HG03442 (cell line): ENCODE measurements around the gene SLC39A7.

ENCODE experiments used
- ATAC-seq: cut with Tn5 transposase; IDR thresholded peaks from one replicate; pipeline ENCODE4 v1.9.1; 2021; ENCODE audit warnings: mild to moderate bottlenecking, moderate library complexity; ENCODE audit not compliant: unreplicated experiment

Gene SLC39A7

DNA sequence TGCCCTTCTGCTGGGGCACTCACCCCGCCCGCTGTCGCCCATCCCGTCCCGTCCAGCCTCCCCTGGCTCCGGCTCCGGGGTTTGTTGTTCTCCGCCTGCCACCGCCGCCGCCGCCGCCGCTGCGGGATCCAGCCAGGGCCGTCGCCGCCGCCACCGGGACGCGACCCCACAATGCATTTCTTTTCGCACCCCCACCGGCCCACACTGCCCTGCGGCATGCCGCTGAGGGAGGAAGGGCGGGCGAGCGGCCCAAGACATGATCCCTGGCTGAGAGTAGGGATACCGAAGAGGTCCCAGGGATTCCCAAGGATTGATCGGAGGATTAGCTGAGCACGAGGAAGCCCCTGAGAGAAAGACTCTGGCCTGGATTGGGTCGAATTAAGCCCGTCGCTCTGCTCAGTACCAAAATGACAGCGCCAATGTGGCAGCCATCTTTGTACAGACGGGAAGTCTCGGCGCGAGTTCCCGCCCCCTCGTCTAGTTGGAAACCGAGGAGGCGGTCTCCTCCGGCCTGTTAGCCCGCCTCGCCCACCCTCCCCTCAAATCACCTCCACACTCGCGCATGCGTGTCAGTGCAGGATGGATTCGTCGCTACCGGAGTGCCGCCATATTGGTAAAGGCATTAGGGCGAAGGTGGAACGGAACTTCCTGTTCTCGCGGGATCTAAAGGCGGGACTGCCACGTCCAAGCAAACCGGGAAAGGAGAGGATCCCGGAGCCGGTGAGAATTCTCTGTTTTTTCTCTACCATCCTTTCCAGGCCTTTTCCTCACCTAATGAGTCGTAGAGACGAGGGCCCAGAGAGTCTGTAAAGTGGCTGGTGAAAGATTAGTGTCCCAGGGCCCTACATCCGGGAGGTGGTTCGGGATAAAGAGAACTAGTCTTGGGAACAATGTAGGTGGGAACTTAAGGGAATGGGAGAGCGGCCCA lies at the start of gene SLC39A7, which contains the start of gene RXRB:
SLC39A7 (plus strand) TSS at position 649 of the 928 bp plus-strand sequence. CDS start 379 bp downstream, outside the sequence.
RXRB (minus strand) TSS at position 447 of the 928 bp plus-strand sequence; CDS start at position 258, 189 bp downstream.
- ATAC-seq = peak; percentile 46

- no peak for ATAC-seq
These were observed 49.6 kb upstream of the SLC39A7 start for GRCh38 chr6:33151050-33151449.

DNA sequence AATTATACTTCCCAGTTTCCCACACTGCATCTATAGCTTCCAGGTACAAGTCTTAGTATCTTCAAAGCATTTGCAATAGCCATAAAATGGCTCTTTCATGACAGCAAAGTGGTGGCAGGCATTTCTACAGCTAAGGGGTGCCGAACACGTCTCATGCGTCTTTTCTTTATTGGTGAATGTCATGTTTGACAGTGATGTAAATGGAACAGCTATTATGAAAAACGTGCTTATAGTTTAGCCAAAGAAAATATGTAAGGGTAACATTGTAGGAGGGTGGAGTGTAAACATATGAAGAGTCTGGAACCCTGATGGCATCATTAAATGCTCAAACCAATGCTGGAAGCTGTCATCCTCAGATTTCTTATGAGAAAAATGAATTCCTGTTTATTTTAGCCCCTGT lies 46.3 kb upstream of the SLC39A7 start:
- ATAC-seq = no peak

- ATAC-seq = no peak
These were observed 44.1 kb upstream of the SLC39A7 start for GRCh38 chr6:33156561-33156960.

- no peak for ATAC-seq
These were observed 43.7 kb upstream of the SLC39A7 start for GRCh38 chr6:33156964-33157363.

GRCh38 chr6:33160096-33160495 lies 40.6 kb upstream of the SLC39A7 start:
- no peak for ATAC-seq

GRCh38 chr6:33160728-33161344 lies 39.8 kb upstream of the SLC39A7 start:
- ATAC-seq = no peak

GRCh38 chr6:33161354-33162331 lies 39.0 kb upstream of the SLC39A7 start:
- ATAC-seq = no peak

DNA sequence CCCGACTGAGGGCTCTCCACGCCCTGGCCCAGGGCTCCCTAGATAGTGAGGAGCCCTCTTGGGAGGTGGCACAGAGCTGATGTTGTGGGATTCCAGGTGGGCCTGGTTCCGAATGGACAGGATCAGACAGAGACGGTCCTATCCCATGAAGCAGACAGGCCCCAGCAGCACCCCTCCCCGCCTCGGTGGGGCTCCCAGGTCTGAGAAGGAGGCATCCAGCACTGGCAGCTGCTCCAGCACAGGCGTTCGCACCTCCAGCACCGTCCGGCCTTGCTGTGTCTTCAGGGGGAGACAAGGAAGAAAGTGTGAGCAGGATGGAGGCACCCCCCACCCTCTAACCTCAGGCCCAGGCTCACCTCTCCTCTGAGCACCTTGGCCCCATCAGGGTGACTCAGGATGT lies 37.1 kb upstream of the SLC39A7 start:
- no peak for ATAC-seq

DNA sequence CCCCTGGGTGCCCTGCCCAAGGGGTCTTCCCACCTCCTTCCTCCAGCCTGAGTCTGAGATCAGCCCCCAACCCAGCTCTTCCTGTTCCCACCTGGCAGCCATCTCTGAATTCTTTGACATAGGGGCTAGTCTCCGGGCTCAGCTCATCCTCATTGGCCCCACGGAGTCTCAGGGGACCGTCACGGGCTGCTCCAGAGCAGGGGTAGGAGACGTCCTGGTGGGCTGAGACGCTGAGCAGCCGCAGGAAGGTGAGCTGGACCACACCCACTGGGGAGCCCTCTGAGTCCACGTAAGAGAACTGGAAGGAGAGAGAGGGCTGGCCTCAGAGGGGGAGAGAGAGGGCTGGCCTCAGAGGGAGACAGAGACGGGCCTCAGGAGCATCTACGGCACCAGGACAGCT lies 36.5 kb upstream of the SLC39A7 start:
- ATAC-seq = no peak

DNA sequence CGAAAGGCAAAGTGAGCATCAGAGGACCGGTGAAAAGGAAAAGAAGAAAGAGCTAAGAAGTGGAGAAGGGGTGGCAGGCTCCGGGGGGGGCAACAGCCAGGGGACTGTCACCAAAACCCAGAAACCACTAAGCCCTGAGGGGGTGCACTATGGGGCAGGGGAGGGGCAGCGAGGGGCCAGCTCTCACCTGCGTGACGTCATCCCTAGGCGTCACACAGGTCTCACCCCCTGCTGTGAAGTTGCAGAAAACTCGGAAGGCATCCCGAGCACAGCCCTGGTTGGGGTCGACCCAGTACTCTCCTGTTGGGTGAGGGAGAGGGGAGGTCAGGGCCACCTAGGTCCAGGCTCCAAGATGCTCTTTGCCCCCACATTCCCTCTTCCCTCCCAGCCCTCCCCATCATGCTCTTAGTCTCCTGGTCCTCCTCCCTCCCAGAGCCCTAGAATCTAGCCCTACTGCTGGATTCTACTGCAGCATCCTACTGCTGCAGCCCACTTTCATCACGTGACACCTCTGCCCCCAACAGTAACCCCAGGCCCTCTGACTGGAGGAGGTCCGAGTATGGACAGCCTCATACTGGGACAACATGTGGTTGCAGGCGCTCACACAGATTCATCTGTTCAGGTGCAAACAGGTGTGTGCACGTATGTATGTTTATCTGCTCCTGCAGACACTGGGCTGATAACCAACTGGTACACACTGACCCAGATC lies 35.8 kb upstream of the SLC39A7 start:
- no peak for ATAC-seq

DNA sequence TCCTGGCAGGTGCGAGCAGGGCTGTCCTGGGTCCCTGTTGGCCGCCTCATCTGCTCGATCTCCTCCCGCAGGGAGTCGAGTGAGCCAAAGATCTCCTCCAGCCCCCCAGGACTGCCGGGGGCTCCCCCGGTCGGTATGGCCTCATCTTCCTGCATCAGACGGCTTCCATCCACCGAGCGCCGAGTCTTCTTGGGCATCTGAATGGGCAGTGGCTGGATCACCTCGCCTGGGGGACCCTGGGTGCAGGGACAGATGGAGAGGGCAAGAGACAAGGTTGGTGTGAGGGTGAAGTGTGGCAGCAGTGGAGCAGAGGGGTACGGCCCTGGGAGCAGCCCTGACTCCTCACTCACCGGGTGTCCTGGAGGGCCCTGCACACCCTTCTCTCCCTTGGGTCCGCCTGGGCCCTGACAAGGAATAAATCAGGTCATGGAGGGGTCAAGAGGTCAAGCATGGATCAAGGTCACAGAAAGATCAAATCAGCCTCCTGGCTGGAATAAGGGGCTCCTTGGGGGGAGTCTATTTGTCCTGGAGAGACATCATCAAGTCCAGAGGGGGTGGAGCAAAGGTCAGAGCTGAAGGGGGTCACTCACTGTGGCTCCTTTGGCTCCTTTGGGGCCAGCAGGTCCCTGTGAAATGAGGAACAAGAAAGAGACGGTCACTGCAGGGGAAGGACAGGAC lies 34.9 kb upstream of the SLC39A7 start:
- ATAC-seq = no peak

DNA sequence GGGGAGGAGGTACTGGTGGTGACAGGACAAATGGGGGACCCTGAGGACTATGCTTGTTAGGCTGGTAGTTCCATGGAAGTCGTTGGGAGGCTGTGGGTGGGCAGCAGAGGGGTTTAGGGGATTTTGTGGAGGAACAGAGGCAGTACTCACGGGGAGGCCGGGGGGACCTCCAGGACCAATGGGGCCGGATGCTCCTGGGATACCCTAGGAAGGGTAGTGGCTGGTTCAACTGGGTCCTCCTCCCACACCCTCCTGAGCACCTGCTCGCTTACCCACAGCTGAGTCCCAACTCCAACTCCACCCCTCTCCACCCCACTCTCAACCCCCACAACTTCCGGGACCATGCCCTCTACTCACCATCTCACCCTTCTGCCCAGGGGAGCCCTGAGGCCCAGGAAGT lies 34.3 kb upstream of the SLC39A7 start:
- no peak for ATAC-seq

DNA sequence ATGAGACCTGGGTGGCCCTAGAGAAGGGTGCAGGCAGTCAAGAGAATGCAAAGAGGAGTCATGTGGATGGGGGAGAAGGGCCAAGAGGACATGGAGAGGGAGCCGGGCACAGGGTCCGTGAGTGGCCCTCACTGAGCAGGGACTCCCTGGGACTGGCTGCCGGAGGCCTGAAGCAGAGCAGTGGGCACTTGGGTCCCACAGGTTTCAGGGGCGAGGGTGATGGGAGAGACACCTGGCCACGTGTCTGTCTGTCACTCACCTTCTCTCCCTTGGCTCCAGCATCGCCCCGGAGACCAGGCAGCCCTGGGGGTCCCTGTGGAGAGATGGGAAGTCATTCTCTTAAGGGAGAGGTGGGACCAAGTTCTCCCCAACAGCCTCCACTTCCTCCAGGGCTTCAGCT lies 33.9 kb upstream of the SLC39A7 start:
- ATAC-seq = no peak

- no peak for ATAC-seq
These were observed 33.0 kb upstream of the SLC39A7 start for GRCh38 chr6:33167374-33168283.

- ATAC-seq = no peak
These were observed 32.4 kb upstream of the SLC39A7 start for GRCh38 chr6:33168284-33168601.

DNA sequence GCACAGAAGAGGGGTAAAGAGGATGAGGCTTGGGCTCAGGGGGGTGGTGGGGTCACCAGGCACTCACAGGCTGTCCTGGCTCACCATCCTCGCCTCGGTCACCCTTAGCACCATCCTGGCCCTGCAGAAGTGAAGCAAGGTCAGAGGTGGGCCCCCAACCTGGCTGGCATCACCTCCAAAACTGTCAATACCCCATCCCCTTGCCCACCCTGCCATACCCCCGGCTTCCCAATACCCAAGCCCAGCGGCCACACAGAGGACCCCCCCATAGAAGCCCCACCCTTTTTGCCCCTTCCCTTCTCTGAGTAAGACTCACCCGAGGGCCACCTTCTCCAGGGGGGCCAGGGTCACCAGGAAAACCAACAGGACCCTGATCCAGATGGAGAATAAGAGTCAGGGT lies 32.0 kb upstream of the SLC39A7 start:
- no peak for ATAC-seq

DNA sequence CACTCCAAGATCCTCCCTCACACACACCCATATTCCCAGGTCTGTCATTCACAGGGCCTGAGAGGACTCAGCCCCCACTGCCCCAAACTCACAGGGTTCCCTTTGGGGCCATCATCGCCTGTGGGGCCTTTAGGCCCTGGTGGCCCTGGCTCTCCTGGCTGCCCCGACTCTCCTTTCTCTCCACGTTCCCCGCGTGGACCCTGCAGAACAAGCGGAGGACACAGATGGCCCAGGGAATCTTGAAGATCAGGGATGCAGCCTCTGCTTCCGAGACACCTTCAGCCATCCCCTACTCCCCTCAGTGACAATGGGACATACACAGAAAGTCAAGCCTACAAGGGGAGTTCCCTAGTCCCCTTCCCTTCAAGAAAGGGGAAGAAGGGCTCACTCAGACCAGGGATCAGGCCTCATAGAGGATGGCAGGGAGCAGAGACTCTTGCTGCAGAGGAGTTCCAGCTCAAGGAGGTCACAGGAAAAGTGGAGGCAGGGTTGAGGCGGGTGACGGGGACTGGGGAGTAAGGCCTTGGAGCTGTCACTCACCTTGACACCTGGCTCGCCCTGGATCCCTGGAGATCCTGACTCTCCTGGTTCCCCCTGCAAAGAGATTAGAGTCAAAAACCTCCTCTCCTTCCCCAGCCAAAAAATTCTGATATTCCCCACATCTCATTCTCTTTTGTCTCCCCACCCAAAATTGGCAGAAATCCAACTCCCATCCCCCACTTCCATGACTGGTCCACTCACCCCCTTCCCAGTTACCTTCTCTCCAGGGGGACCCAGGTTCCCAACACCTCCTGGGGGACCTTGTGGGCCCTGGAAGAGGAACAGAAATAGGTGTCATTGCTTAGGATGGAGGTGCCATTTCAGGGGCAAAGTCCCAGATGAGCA lies 31.1 kb upstream of the SLC39A7 start:
- no peak for ATAC-seq
